BJ (cell line): ENCODE data around the gene KMT5C. TPM values are rescaled to one million over a fixed set of nuclear protein-coding genes. Genes with fewer than 3 reads are reported as not detected.

Experiments used
- CTCF ChIA-PET: fragments of 350-600 bp; formaldehyde crosslinking; extraction: SDS; loops from one replicate; lab custom pipeline; 2021; ENCODE audit warnings: antibody characterized with exemption, inconsistent platforms; lab: Yijun Ruan, JAX
- POLR2A ChIA-PET: fragments of 300-600 bp; sonication (Branson Sonifier 250); formaldehyde crosslinking; extraction: SDS; loops from one replicate; lab custom pipeline; 2021; ENCODE audit warnings: antibody characterized with exemption; lab: Charles Lee
- DNase-seq: peaks from one replicate; pipeline ENCODE4 v3.0.0-alpha.2; 2011; ENCODE audit warnings: low read depth
- H3K27me3 ChIP-seq: 2 replicates; pipeline ENCODE4 v1.6.0; 2011; ENCODE audit warnings: low read length; ENCODE audit not compliant: control insufficient read depth, insufficient read depth
- H3K36me3 ChIP-seq: 2 replicates; pipeline ENCODE4 v1.5.1; 2011; ENCODE audit warnings: low read length; ENCODE audit not compliant: control insufficient read depth, insufficient read depth
- H3K4me3 ChIP-seq: 2 replicates; pipeline ENCODE4 v1.5.1; 2011; ENCODE audit warnings: low read depth, mild to moderate bottlenecking, control low read depth, low read length
- polyA minus RNA-seq: library from RNA; depleted of rRNA, polyadenylated mRNA; stranded (reverse); fragments of >200 nt; gene quantifications from 2 replicates; pipeline ENCODE4 v1.2.3, GENCODE V29; 2011; rRNA and poly(A)+ RNA removed
- polyA plus RNA-seq: library from polyadenylated mRNA; depleted of rRNA; stranded (reverse); fragments of >200 nt; gene quantifications from 2 replicates; pipeline ENCODE4 v1.2.3, GENCODE V29; 2011; rRNA removed
- TF ChIP-seq, protein P1 (sequence below): IDR thresholded peaks from 2 replicates; pipeline ENCODE4 v1.5.1; 2011; ENCODE audit warnings: low read depth, mild to moderate bottlenecking, control low read depth, inconsistent platforms, low read length, moderate library complexity; ENCODE audit not compliant: insufficient read depth

KMT5C gene
- polyA plus RNA-seq, result 3.7 and 6.4 TPM in 2 replicates
- polyA minus RNA-seq, result 4.7 and 5.4 TPM in 2 replicates

DNA sequence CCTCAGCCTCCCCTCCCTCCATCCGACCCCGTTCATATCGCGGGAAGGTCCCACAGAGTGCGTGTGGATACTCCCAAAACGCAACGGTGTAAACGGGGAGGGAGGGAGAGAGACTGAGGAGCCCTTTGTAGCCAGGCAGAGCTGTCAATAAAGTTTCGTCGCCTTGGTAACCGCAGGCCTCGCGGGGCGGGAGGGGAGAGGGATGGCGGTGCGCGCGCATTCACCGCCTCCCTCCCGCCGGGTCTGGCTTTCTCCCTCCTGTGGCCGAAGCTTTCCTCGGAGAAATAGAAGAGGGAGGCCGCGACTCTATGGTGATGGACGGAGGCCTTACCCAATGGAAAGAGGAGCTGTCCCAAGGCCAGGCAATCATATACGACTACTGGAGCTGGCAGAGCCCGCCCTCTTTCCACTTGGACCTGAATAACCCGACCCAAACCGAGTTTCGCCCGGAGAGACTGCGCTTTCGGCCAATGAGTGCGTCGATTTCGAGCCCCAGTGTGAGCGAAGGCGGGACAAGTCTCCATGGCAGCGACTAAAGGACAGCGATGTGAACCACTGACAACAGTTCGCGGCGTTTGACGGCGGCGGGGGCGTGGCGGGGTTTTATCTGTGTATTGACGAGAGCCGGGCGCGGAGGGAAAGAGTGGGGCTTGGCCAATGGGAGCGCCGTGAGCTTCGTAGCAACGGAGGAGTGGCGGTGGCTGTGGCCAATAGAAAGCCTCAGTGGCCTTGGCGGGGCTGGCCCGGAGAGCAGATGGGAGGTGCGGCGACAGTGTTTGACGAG lies at the start of gene KMT5C:
Gene KMT5C, plus strand, starts transcription at position 772 of the 784 bp plus-strand sequence. CDS start 2,061 bp downstream, outside the sequence.
- DNase-seq, result peak; percentile 100
- CTCF ChIA-PET, result interaction anchor here (0.6 to 4.7 kb wide), 7 partner anchors 20 to 77 kb away, joined by 3 to 27 read pairs (median 4); partner anchors contain the start of gene TMEM238

GRCh38 chr19:55297267-55297666 lies 42.4 kb upstream of the KMT5C start:
- peaks cover 17% of the 10 kb centered on the region for H3K36me3 ChIP-seq
- TF ChIP-seq, protein P1, sequence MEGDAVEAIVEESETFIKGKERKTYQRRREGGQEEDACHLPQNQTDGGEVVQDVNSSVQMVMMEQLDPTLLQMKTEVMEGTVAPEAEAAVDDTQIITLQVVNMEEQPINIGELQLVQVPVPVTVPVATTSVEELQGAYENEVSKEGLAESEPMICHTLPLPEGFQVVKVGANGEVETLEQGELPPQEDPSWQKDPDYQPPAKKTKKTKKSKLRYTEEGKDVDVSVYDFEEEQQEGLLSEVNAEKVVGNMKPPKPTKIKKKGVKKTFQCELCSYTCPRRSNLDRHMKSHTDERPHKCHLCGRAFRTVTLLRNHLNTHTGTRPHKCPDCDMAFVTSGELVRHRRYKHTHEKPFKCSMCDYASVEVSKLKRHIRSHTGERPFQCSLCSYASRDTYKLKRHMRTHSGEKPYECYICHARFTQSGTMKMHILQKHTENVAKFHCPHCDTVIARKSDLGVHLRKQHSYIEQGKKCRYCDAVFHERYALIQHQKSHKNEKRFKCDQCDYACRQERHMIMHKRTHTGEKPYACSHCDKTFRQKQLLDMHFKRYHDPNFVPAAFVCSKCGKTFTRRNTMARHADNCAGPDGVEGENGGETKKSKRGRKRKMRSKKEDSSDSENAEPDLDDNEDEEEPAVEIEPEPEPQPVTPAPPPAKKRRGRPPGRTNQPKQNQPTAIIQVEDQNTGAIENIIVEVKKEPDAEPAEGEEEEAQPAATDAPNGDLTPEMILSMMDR, result no peak
- H3K4me3 ChIP-seq, result no peak overlapping the region
- ChIA-PET POLR2A (no interaction called here), CTCF (interaction anchor here (1.0 to 1.3 kb wide), 2 partner anchors 27 to 87 kb away, joined by 3 read pairs; partner anchors contain the start of gene TMEM238)
- H3K27me3 ChIP-seq, result no peaks in the 10 kb centered on the region
- no peak for DNase-seq

More for the DNA sequence above, at the start of gene KMT5C:
- TF ChIP-seq, protein P1, result peak; percentile 56
- H3K4me3 ChIP-seq, result peak within 1 kb of the TSS; percentile 74
- H3K27me3 ChIP-seq, result no peaks in the 10 kb centered on the region; the same call in 1 of the 2 replicates
- POLR2A ChIA-PET, result interaction anchor here (0.5 to 1.8 kb wide), 8 partner anchors 27 to 132 kb away, joined by 3 to 7 read pairs (median 6); partner anchors contain the start of genes IL11, PPP6R1, TMEM238 and UBE2S
- H3K36me3 ChIP-seq, result peaks cover 15% of the 10 kb centered on the region

DNA sequence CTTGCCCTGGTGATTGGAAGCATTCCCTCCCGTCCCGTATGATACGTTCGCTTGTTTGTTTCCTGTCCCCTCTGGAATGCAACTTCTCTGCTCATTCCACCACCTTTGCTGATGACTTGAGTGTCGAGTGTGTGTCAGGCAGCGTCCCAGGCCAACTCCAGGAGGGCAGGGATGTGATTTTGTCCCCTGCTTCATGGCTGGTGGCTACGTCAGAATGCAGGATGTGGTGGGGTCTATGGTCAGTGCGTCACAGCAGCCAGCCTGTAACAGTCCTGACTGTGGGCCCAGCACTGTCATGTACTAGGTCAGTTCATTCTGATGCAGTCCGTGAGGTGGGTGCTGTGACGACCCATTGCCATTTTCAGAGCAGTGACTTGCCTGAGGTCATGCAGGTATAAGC lies 39.7 kb upstream of the KMT5C start:
- H3K4me3 ChIP-seq, result no peak overlapping the region
- peaks cover 25% of the 10 kb centered on the region for H3K36me3 ChIP-seq
- no peak for DNase-seq
- CTCF ChIA-PET, result interaction anchor here (1.7 to 3.9 kb wide), 3 partner anchors 8 to 38 kb away, joined by 5 to 53 read pairs (median 30); no protein-coding TSS in a partner anchor
- POLR2A ChIA-PET, result no interaction called here
- TF ChIP-seq, protein P1, result no peak
- H3K27me3 ChIP-seq, result no peaks in the 10 kb centered on the region

GRCh38 chr19:55300886-55301458 lies 38.7 kb upstream of the KMT5C start:
- TF ChIP-seq, protein P1, result no peak
- no peaks in the 10 kb centered on the region for H3K27me3 ChIP-seq
- no peak overlapping the region for H3K4me3 ChIP-seq
- ChIA-PET CTCF (interaction anchor here (0.6 to 3.9 kb wide), 26 partner anchors 9 to 356 kb away, joined by 3 to 53 read pairs (median 7); partner anchors contain the start of genes KMT5C, TMEM190 and TMEM238), POLR2A (no interaction called here)
- H3K36me3 ChIP-seq, result peaks cover 25% of the 10 kb centered on the region
- DNase-seq, result no peak
